Karpas-422 (cell line): ENCODE measurements around the gene ISYNA1. TPM values are rescaled to one million over a fixed set of nuclear protein-coding genes. Genes with fewer than 3 reads are reported as not detected.
A peak's percentile ranks its signal among the peaks of the same experiment; 100 is the strongest.
"Not testable (repeated sequence)": the region's sequence is repeated elsewhere in the genome, so short reads cannot be mapped to it uniquely, and the experiment has no call there.

Source experiments
- DNase-seq: peaks from one replicate; pipeline ENCODE4 v3.0.0-alpha.2; 2015
- H2AFZ ChIP-seq: fragments of 200-600 bp; sonication (generic); 2 replicates; pipeline ENCODE4 v1.6.1; 2014; ENCODE audit warnings: antibody characterized with exemption, low read length, mixed read lengths
- H3K27ac ChIP-seq: fragments of 200-600 bp; sonication (generic); 2 replicates; pipeline ENCODE4 v1.5.1; 2014; ENCODE audit warnings: mild to moderate bottlenecking, low read length, moderate library complexity
- H3K27me3 ChIP-seq: fragments of 200-600 bp; sonication (generic); 2 replicates; pipeline ENCODE4 v1.6.1; 2014; ENCODE audit warnings: low read length, mixed read lengths
- H3K36me3 ChIP-seq: fragments of 200-600 bp; sonication (generic); 2 replicates; pipeline ENCODE4 v1.6.1; 2014; ENCODE audit warnings: low read length, mixed read lengths; ENCODE audit not compliant: insufficient read depth
- H3K4me1 ChIP-seq: fragments of 200-600 bp; sonication (generic); 2 replicates; pipeline ENCODE4 v1.6.1; 2014; ENCODE audit warnings: mild to moderate bottlenecking, low read length, mixed read lengths
- H3K4me2 ChIP-seq: fragments of 200-600 bp; sonication (generic); 2 replicates; pipeline ENCODE4 v1.6.1; 2014; ENCODE audit warnings: low read length, low read depth, mild to moderate bottlenecking; ENCODE audit not compliant: poor library complexity, severe bottlenecking
- H3K4me3 ChIP-seq: fragments of 200-600 bp; sonication (generic); 2 replicates; pipeline ENCODE4 v1.5.1; 2014; ENCODE audit warnings: mild to moderate bottlenecking, antibody characterized with exemption, low read length, mixed read lengths
- H3K79me2 ChIP-seq: fragments of 200-600 bp; sonication (generic); 2 replicates; pipeline ENCODE4 v1.6.1; 2014; ENCODE audit warnings: mild to moderate bottlenecking, low read length, mixed read lengths
- H3K9ac ChIP-seq: fragments of 200-600 bp; sonication (generic); 2 replicates; pipeline ENCODE4 v1.6.0; 2014; ENCODE audit warnings: low read length
- H3K9me2 ChIP-seq: fragments of 200-600 bp; sonication (generic), shearing (Covaris generic); replicated peaks from 2 replicates; pipeline ENCODE4 v1.6.0; 2014; ENCODE audit warnings: mild to moderate bottlenecking, low read length, moderate library complexity; ENCODE audit not compliant: insufficient read depth
- H3K9me3 ChIP-seq: fragments of 300-700, 200-600 bp; sonication (generic); 2 replicates; pipeline ENCODE4 v1.6.1; 2014; ENCODE audit warnings: low read length, mixed read lengths
- H4K20me1 ChIP-seq: fragments of 200-600 bp; sonication (generic); 2 replicates; pipeline ENCODE4 v1.6.1; 2014; ENCODE audit warnings: mild to moderate bottlenecking, antibody characterized with exemption, low read length, low read depth; ENCODE audit not compliant: insufficient read depth
- total RNA-seq: library from RNA; depleted of rRNA; stranded (reverse); fragments of >200 nt; shearing (Covaris generic); gene quantifications from 2 replicates; pipeline ENCODE4 v1.2.3, GENCODE V29; 2014; ENCODE audit warnings: low replicate concordance

The ISYNA1 gene
- total RNA-seq, 1 experiment from 2014 or later, result 10.0 TPM

- peak overlapping the region; percentile 45 for H3K9ac ChIP-seq
- H2AFZ ChIP-seq, result no peak overlapping the region
- peak; percentile 96 for DNase-seq
- no peaks in the 10 kb centered on the region for H4K20me1 ChIP-seq
- no peaks in the 10 kb centered on the region for H3K9me2 ChIP-seq
- H3K9me3 ChIP-seq, result no peaks in the 10 kb centered on the region
- no peaks in the 10 kb centered on the region for H3K79me2 ChIP-seq
- H3K4me1 ChIP-seq, result peaks cover 28% of the 10 kb centered on the region
- H3K27ac ChIP-seq, result peak overlapping the region; percentile 79
- peak overlapping the region; percentile 35 for H3K4me2 ChIP-seq
- no peaks in the 10 kb centered on the region for H3K36me3 ChIP-seq
- H3K27me3 ChIP-seq, result no peaks in the 10 kb centered on the region
- no peak overlapping the region for H3K4me3 ChIP-seq
Measured at GRCh38 chr19:18408053-18408476, 29.9 kb downstream of the ISYNA1 start.

GRCh38 chr19:18406749-18407148 lies 31.2 kb downstream of the ISYNA1 start:
- no peaks in the 10 kb centered on the region for H3K9me2 ChIP-seq
- H3K27ac ChIP-seq, result no peak overlapping the region
- H3K9ac ChIP-seq, result no peak overlapping the region
- no peak overlapping the region for H3K4me2 ChIP-seq
- H2AFZ ChIP-seq, result no peak overlapping the region
- no peaks in the 10 kb centered on the region for H3K36me3 ChIP-seq
- no peak for DNase-seq
- no peaks in the 10 kb centered on the region for H4K20me1 ChIP-seq
- H3K4me3 ChIP-seq, result no peak overlapping the region
- no peaks in the 10 kb centered on the region for H3K27me3 ChIP-seq
- H3K9me3 ChIP-seq, result no peaks in the 10 kb centered on the region
- peaks cover 41% of the 10 kb centered on the region for H3K4me1 ChIP-seq
- no peaks in the 10 kb centered on the region for H3K79me2 ChIP-seq

GRCh38 chr19:18405754-18406153 lies 32.2 kb downstream of the ISYNA1 start:
- not testable (repeated sequence) for H2AFZ ChIP-seq, H3K9me3 ChIP-seq, DNase-seq, H3K27ac ChIP-seq, H3K4me3 ChIP-seq, H4K20me1 ChIP-seq, H3K9me2 ChIP-seq, H3K36me3 ChIP-seq, H3K27me3 ChIP-seq, H3K79me2 ChIP-seq, H3K9ac ChIP-seq, H3K4me2 ChIP-seq
- peaks cover 46% of the 10 kb centered on the region for H3K4me1 ChIP-seq

- Histone ChIP-seq H3K4me2 (peak overlapping the region; percentile 71), H3K27ac (peak overlapping the region; percentile 91), H2AFZ (peak overlapping the region; percentile 5; the same call in 1 of the 2 replicates), H3K9ac (peak overlapping the region; percentile 73), H3K4me3 (peak overlapping the region; percentile 49), H3K4me1 (peaks cover 35% of the 10 kb centered on the region)
- DNase-seq, result peak; percentile 63
- not testable (repeated sequence) for H3K79me2 ChIP-seq, H3K9me2 ChIP-seq, H3K9me3 ChIP-seq, H3K27me3 ChIP-seq, H4K20me1 ChIP-seq, H3K36me3 ChIP-seq
Measured at GRCh38 chr19:18402455-18403248, 35.3 kb downstream of the ISYNA1 start.

- Histone ChIP-seq H3K79me2 (no peaks in the 10 kb centered on the region), H3K9me3 (no peaks in the 10 kb centered on the region), H3K4me2 (peak overlapping the region; percentile 71), H3K9ac (peak overlapping the region; percentile 73), H3K9me2 (no peaks in the 10 kb centered on the region), H2AFZ (no peak overlapping the region), H4K20me1 (no peaks in the 10 kb centered on the region), H3K36me3 (no peaks in the 10 kb centered on the region), H3K4me3 (peak overlapping the region; percentile 49), H3K27me3 (no peaks in the 10 kb centered on the region), H3K4me1 (peaks cover 41% of the 10 kb centered on the region), H3K27ac (peak overlapping the region; percentile 91)
- DNase-seq, result peak; percentile 91
Measured at GRCh38 chr19:18401580-18402112, 36.3 kb downstream of the ISYNA1 start.

- Histone ChIP-seq H3K4me2 (no peak overlapping the region), H3K36me3 (no peaks in the 10 kb centered on the region), H4K20me1 (no peaks in the 10 kb centered on the region), H3K27me3 (no peaks in the 10 kb centered on the region), H2AFZ (no peak overlapping the region), H3K79me2 (no peaks in the 10 kb centered on the region), H3K4me3 (no peak overlapping the region), H3K4me1 (peaks cover 40% of the 10 kb centered on the region), H3K9me3 (no peaks in the 10 kb centered on the region), H3K9me2 (no peaks in the 10 kb centered on the region), H3K9ac (no peak overlapping the region), H3K27ac (no peak overlapping the region)
- no peak for DNase-seq
Measured at GRCh38 chr19:18399008-18399407, 38.9 kb downstream of the ISYNA1 start.

GRCh38 chr19:18397242-18398202 lies 40.4 kb downstream of the ISYNA1 start, which contains the start of gene LRRC25:
TSS of gene LRRC25 (minus strand) at chr19:18397622. CDS start at chr19:18396963, 659 bp downstream.
- no peaks in the 10 kb centered on the region; the same call in 1 of the 2 replicates for H4K20me1 ChIP-seq
- H3K9me3 ChIP-seq, result no peaks in the 10 kb centered on the region
- no peaks in the 10 kb centered on the region for H3K9me2 ChIP-seq
- H2AFZ ChIP-seq, result no peak within 1 kb of the TSS
- DNase-seq, result peak; percentile 67
- no peaks in the 10 kb centered on the region for H3K79me2 ChIP-seq
- no peak within 1 kb of the TSS for H3K4me3 ChIP-seq
- no peak within 1 kb of the TSS for H3K4me2 ChIP-seq
- H3K9ac ChIP-seq, result no peak within 1 kb of the TSS
- H3K27me3 ChIP-seq, result no peaks in the 10 kb centered on the region
- H3K27ac ChIP-seq, result no peak within 1 kb of the TSS
- H3K4me1 ChIP-seq, result peaks cover 34% of the 10 kb centered on the region
- H3K36me3 ChIP-seq, result no peaks in the 10 kb centered on the region
